ENCODE measurements around the gene MRPL41. TPM values are rescaled to one million over a fixed set of nuclear protein-coding genes. Genes with fewer than 3 reads are reported as not detected.
"Not testable (repeated sequence)": the region's sequence is repeated elsewhere in the genome, so short reads cannot be mapped to it uniquely, and the experiment has no call there.

MRPL41 gene
- total RNA-seq, 2 donors from 2014 or later = 23.3 to 45.5 TPM

GRCh38 chr9:137516144-137516917 is 35.3 kb upstream of the MRPL41 start:
- Mint-ChIP-seq H3K27ac (no peak overlapping the region), H3K27me3 (no peaks in the 10 kb centered on the region), H3K4me1 (no peaks in the 10 kb centered on the region), H3K9me3 (no peaks in the 10 kb centered on the region), H3K4me3 (no peak overlapping the region), H3K36me3 (ENCODE audit: low read depth) (no peaks in the 10 kb centered on the region)
- ATAC-seq (replicated peaks) = no peak

DNA sequence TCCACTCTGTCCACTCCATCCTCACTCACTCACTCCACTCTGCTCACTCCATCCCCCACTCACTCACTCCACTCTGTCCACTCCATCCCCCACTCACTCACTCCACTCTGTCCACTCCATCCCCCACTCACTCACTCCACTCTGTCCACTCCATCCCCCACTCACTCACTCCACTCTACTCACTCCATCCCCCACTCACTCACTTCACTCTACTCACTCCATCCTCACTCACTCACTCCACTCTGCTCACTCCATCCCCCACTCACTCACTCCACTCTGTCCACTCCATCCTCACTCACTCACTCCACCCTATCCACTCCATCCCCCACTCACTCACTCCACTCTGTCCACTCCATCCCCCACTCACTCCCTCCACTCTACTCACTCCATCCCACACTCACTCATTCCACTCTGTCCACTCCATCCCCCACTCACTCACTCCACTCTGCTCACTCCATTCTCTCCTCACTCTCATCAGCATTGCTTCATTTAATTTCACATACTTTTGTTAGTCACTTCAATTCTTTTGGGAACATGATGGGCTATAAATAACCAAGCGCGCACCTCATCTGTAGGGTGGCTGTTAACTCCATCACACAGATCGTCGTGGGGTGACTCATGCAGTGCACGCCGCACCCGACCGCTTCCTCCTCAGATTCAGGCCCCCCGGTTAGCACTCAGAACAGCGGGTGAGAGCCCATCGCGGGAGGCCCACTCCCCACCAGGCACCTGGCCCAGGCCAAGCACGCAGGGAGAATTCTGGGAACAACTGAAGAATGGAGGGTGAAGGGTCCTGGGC is 32.8 kb upstream of the MRPL41 start:
- H3K27ac Mint-ChIP-seq; ATAC-seq (replicated peaks); H3K27me3 Mint-ChIP-seq; H3K9me3 Mint-ChIP-seq; H3K4me3 Mint-ChIP-seq; H3K36me3 Mint-ChIP-seq (ENCODE audit: low read depth); H3K4me1 Mint-ChIP-seq: not testable (repeated sequence)

DNA sequence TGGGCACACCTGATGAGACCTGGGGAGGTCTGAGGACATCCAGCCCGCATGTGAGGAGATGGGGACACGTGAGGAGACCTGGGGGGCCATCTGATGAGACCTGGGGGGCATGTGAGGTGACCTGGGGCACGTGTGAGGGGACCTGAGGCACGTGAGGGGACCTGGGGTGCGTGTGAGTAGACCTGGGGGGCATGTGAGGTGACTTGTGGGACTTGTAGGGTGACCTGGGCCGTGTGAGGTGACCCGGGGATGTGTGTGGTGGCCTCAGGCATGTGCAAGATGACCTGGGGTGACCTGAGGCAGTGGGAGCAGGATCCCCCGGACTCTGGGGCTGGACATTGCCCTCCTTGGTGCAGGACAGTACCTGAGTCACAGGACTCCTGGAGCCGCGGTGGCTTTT is 32.1 kb upstream of the MRPL41 start:
- Mint-ChIP-seq H3K27ac (no peak overlapping the region), H3K36me3 (ENCODE audit: low read depth) (no peaks in the 10 kb centered on the region), H3K27me3 (no peaks in the 10 kb centered on the region), H3K4me3 (no peak overlapping the region), H3K9me3 (no peaks in the 10 kb centered on the region), H3K4me1 (no peaks in the 10 kb centered on the region)
- ATAC-seq (replicated peaks) = no peak

DNA sequence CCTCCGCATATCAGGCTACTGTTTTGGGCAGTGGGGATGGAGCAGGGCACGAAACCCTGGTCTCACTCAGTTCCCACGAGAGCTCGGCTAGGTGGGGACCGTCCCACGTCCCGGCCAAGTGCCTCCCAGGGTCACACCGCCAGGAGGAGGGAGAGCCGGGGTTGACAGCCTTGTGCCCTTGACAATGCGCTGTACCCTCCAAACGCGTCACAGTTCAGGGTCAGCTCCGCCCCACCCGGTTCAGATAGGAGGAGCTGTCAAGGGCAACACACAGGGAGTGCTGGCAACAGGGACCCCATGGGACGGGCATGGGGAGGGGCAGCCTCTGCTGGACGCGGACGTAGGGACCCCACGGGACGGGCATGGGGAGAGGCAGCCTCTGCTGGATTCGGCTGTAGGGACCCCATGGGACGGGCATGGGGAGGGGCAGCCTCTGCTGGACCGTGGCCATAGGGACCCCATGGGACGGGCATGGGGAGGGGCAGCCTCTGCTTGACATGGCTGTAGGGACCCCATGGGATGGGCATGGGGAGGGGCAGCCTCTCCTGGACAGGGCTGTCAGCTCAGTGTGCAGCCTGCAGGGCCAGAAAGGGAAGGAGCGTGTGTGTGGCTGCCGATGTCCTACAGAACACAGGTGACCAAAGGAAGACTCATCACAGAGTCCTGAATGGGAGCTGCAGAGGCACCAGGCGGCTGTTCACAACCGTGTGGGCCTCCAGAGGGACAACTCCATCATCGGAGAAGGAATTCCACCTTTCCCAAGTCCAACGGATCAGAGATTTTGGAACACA is 30.9 kb upstream of the MRPL41 start:
- no peak for ATAC-seq (replicated peaks)
- H3K36me3 Mint-ChIP-seq (ENCODE audit: low read depth) = no peaks in the 10 kb centered on the region

DNA sequence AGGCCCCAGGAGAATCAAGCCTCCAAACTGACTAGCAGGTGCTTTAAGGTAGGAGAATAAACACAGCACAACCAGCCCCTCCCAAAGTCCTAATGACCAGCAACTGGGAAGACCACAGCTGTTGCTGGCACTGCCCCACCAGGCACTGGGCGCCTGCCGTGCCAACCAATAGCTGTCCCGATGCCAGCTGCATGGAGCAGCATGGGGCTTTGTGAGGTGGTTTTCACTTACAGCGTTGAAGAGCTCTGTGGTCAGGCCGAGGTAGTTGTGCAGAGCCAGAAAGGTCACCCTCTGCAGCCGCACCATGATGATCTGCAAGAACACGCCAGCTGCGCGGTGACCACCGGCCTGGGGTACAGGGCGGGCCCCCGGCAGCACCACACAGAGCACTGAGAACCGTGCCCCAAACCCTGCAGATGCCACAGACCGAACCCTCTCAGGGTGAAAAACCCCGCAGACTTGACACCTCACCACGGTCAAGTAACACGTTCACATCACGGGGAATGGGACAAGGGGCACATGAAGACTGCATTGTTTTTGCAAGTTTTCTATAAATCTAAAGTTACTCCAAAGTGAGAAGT is 30.2 kb upstream of the MRPL41 start:
- no peak overlapping the region for H3K27ac Mint-ChIP-seq
- no peaks in the 10 kb centered on the region for H3K36me3 Mint-ChIP-seq (ENCODE audit: low read depth)
- H3K9me3 Mint-ChIP-seq = no peaks in the 10 kb centered on the region
- no peaks in the 10 kb centered on the region for H3K4me1 Mint-ChIP-seq
- no peaks in the 10 kb centered on the region for H3K27me3 Mint-ChIP-seq
- H3K4me3 Mint-ChIP-seq = no peak overlapping the region
- ATAC-seq (replicated peaks) = no peak

More for the DNA sequence above, 30.9 kb upstream of the MRPL41 start:
- Mint-ChIP-seq H3K27me3 (no peaks in the 10 kb centered on the region), H3K9me3 (no peaks in the 10 kb centered on the region), H3K27ac (no peak overlapping the region), H3K4me3 (no peak overlapping the region), H3K4me1 (no peaks in the 10 kb centered on the region)

GRCh38 chr9:137522746-137523455 is 28.8 kb upstream of the MRPL41 start:
- Mint-ChIP-seq H3K4me1 (no peaks in the 10 kb centered on the region), H3K27ac (no peak overlapping the region), H3K9me3 (no peaks in the 10 kb centered on the region), H3K27me3 (no peaks in the 10 kb centered on the region), H3K36me3 (ENCODE audit: low read depth) (no peaks in the 10 kb centered on the region), H3K4me3 (no peak overlapping the region)
- no peak for ATAC-seq (replicated peaks)

DNA sequence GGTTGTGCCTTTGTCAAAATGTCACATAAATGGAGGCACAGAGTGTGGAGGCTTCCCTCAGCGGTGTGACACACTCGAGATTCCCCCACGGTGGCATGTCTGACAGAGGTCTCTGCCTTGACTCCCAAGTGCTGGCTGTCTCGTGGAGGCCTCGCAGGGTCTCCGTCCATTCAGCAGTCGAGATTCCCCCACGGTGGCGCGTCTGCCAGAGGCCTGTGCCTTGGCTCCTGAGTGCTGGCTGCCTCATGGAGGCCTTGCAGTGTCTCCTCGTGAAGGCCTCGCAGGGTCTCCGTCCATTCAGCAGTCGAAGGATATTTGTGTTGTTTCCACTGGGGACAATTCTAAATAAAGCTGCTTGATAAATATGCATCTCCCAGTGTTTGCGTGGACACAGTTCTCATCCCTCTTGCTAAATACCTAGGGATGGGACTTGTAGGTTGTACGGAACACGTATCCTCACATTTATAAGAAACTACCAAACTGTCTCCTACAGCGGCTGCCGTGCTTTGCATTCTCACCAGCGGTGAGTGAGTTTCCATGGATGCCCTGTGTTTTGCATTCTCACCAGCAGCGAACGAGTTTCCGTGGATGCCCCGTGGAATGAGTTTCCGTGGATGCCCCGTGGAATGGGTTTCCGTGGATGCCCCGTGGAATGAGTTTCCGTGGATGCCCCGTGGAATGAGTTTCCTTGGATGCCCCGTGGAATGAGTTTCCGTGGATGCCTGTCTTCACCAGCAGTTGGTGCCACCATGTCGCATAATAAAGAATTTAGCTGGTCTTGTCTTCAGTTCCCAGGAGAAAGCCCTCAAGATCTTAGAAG is 27.3 kb upstream of the MRPL41 start:
- ATAC-seq (replicated peaks) = no peak
- Mint-ChIP-seq H3K4me1 (no peaks in the 10 kb centered on the region), H3K27me3 (no peaks in the 10 kb centered on the region), H3K4me3 (peak overlapping the region; percentile 25), H3K36me3 (ENCODE audit: low read depth) (no peaks in the 10 kb centered on the region), H3K27ac (no peak overlapping the region), H3K9me3 (no peaks in the 10 kb centered on the region)

GRCh38 chr9:137524981-137525317 is 26.7 kb upstream of the MRPL41 start:
- peak overlapping the region; percentile 25 for H3K4me3 Mint-ChIP-seq
- no peaks in the 10 kb centered on the region for H3K36me3 Mint-ChIP-seq (ENCODE audit: low read depth)
- no peak overlapping the region for H3K27ac Mint-ChIP-seq
- no peaks in the 10 kb centered on the region for H3K4me1 Mint-ChIP-seq
- no peaks in the 10 kb centered on the region for H3K27me3 Mint-ChIP-seq
- no peaks in the 10 kb centered on the region for H3K9me3 Mint-ChIP-seq
- no peak for ATAC-seq (replicated peaks)

- Mint-ChIP-seq H3K27me3 (no peaks in the 10 kb centered on the region), H3K36me3 (ENCODE audit: low read depth) (no peaks in the 10 kb centered on the region), H3K4me1 (peaks cover 7% of the 10 kb centered on the region), H3K4me3 (no peak overlapping the region), H3K27ac (no peak overlapping the region), H3K9me3 (no peaks in the 10 kb centered on the region)
- ATAC-seq (replicated peaks) = no peak
Measured at GRCh38 chr9:137530331-137530730, 21.3 kb upstream of the MRPL41 start.

DNA sequence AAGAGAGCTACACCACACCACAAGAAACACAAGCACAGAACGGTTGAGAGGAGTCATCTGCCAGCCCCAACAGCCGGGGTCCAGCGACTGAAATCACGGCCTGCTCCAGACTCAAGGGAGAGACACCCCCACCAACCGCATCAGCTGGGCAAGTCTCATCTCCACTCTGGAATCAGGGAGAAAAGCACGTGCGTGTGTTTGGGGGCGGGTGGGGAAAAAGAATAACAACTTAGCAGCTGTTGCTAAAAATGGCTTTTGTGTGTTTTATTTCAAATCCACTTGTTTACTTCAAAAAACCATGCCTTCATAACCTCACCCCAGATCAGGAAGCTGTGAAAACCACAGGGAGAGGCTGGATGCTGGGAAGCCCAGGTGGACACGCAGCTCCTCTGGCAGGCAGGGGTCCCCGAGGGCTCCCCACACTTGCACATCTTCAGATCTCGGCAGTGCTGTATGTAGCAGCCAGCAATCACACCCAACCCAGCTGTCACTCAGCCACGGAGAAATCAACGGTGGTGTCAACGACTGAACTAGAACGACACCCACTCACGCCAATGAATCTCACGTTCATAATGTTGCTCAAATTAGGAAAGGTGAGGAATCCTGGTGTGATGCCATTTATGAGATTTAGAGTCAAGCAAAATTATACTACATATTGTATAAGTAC is 20.4 kb upstream of the MRPL41 start:
- H3K36me3 Mint-ChIP-seq (ENCODE audit: low read depth) = no peaks in the 10 kb centered on the region
- H3K4me1 Mint-ChIP-seq = peaks cover 9% of the 10 kb centered on the region
- no peak overlapping the region for H3K4me3 Mint-ChIP-seq
- H3K27me3 Mint-ChIP-seq = no peaks in the 10 kb centered on the region
- no peak overlapping the region for H3K27ac Mint-ChIP-seq
- no peaks in the 10 kb centered on the region for H3K9me3 Mint-ChIP-seq
- no peak for ATAC-seq (replicated peaks)

- H3K36me3 Mint-ChIP-seq (ENCODE audit: low read depth); H3K9me3 Mint-ChIP-seq; H3K4me3 Mint-ChIP-seq; H3K27me3 Mint-ChIP-seq; ATAC-seq (replicated peaks); H3K27ac Mint-ChIP-seq: not testable (repeated sequence)
- peaks cover 18% of the 10 kb centered on the region for H3K4me1 Mint-ChIP-seq
Measured at GRCh38 chr9:137532891-137533468, 18.7 kb upstream of the MRPL41 start.

DNA sequence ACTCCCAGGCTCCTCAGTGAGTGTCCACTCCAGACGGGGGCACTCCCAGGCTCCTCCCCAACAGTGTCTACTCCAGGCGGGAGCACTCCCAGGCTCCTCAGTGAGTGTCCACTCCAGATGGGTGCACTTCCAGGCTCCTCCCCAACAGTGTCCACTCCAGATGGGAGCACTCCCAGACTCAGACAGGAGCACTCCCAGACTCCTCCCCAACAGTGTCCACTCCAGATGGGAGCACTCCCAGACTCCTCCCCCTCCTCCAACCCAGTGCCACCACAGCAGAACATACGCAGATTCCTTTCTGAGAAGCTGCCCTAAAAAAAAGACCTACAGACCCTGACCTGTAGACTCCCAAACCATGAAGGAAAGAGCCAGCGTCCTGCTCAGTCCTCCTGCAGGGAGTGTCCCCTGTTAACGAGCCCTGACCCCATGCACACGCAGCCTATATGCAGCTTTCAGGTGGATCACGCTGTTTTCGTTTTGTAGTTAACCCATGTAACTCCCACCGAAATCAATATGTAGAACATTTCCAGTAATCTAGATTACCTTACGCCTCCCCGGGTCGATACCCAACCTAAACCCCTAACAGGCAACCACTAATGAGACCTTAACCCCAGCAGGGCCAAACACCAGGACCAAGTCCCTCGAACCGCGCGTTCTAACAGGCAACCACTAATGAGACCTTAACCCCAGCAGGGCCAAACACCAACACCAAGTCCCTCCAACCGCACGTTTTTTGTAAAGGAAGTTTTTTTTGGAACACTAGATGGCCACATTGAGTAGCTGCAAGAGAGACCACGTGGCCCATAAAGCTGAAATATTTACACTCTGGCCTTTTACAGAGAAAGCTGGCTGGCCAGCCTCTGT is 17.2 kb upstream of the MRPL41 start:
- H3K36me3 Mint-ChIP-seq (ENCODE audit: low read depth) = no peaks in the 10 kb centered on the region
- peak; percentile 64 for ATAC-seq (replicated peaks)
- no peaks in the 10 kb centered on the region for H3K9me3 Mint-ChIP-seq
- H3K27me3 Mint-ChIP-seq = no peaks in the 10 kb centered on the region
- H3K27ac Mint-ChIP-seq = peak overlapping the region; percentile 51
- H3K4me3 Mint-ChIP-seq = peak overlapping the region; percentile 7
- H3K4me1 Mint-ChIP-seq = peaks cover 18% of the 10 kb centered on the region

All from activated T-helper 17 cell treated with anti-CD3 and anti-CD28 coated beads, Interleukin-2, amount 50 U/mL, for 72 hours (primary cell).